ENCODE data around the gene KIF25. TPM values are rescaled to one million over a fixed set of nuclear protein-coding genes. Genes with fewer than 3 reads are reported as not detected.
A peak's percentile ranks its signal among the peaks of the same experiment; 100 is the strongest.

KIF25 gene
- total RNA-seq, 4 donors from 2014 or later: 0.16 TPM; not detected in 3

DNA sequence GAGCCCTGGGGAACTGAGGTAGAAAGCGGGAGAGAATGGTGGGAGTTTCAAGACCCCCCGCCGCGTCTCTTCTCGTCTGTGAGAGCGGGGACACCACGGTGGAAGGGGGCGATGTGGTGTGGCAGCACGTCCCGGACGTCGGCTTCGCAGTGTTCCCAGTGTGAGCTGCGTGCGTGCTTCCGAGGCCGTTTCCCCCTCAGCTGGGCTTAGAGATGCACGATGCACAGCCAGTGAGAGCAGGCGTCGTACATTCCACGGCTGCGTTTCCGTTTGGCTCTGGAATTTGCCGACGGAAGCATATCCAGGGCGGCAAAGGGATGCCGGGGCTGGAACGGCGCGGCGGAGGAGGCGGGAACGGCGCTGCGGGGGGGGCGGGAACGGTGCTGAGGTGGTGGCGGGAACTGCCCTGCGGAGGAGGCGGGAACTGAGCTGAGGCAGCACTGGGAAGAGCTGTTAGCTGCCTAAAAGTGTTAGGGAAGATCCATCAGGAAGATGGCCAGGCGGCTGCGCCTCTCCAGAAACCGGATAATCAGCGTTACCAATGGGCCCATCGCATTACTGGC is 37.7 kb downstream of the KIF25 start:
- WGBS, 2 donors (ENCODE audit: low coverage in 1 of 2): 34 to 41% methylated on average over 10 to 11 of the region's 45 CpGs
- Histone ChIP-seq H3K4me1 (peaks cover 0 to 10% (median 0%) of the 10 kb centered on the region in 3 donors), H3K9me3 (peaks cover 0 to 11% (median 0%) of the 10 kb centered on the region in 3 donors), H3K36me3 (no peaks in the 10 kb centered on the region), H3K27ac (peak overlapping the region in 3 of 4 donors; percentile 76 to 80 (median 77)), H3K27me3 (no peaks in the 10 kb centered on the region), H3K4me3 (peak overlapping the region; percentile 11 to 51)
- peak; percentile 84 for ATAC-seq
- no peak for TF ChIP-seq EP300 (IDR thresholded peaks at IDR 0.05)
- peak; percentile 65 for TF ChIP-seq POLR2AphosphoS5 (IDR thresholded peaks at IDR 0.05)
- TF ChIP-seq, protein P1, sequence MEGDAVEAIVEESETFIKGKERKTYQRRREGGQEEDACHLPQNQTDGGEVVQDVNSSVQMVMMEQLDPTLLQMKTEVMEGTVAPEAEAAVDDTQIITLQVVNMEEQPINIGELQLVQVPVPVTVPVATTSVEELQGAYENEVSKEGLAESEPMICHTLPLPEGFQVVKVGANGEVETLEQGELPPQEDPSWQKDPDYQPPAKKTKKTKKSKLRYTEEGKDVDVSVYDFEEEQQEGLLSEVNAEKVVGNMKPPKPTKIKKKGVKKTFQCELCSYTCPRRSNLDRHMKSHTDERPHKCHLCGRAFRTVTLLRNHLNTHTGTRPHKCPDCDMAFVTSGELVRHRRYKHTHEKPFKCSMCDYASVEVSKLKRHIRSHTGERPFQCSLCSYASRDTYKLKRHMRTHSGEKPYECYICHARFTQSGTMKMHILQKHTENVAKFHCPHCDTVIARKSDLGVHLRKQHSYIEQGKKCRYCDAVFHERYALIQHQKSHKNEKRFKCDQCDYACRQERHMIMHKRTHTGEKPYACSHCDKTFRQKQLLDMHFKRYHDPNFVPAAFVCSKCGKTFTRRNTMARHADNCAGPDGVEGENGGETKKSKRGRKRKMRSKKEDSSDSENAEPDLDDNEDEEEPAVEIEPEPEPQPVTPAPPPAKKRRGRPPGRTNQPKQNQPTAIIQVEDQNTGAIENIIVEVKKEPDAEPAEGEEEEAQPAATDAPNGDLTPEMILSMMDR (IDR thresholded peaks at IDR 0.05): no peak
- TF ChIP-seq POLR2A (IDR thresholded peaks at IDR 0.05): no peak

DNA sequence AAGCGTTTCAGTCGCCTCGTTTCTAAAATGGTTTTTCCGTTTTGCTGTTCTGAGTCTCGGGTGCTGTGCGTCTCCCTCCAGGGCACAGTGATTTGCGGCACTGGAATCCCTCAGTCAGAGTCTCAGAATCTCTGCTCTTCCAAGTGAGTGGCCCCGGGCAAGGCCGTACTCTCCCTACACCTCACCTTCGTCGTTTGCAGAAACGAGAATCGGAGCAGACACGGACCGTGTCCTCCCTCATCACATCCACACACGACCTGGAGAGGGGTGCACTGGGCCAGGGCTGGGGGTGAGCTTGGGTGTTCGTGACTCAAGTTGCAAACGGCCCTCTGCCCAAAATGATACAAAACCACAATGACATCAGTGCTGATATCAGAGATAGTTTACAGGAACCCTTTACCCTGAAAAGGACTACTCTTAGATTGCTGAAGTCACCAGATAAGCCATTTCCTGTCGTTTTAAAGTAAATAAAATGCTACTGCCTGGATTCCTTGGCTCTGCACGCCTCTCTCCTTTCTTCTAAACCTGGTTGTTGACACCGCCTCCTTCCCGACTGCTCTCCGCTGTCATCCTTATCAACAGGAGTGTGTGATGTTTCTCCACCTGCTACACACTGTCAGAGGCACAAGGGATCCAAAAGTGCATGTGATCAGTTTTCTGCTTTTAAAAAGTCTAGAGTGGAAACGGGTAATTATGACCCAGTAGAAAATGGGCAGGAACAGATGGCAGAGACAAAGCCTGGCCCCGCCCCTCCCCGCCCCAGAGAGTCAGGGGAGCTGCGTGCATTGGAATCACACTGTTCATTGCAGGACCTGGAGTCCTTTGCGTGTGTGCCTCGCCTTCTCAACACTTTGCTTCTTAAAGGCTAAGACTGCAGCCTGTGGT is 38.4 kb downstream of the KIF25 start:
- H3K27ac ChIP-seq: peak overlapping the region in 3 of 4 donors; percentile 76 to 80 (median 77)
- peak; percentile 30 for ATAC-seq
- no peaks in the 10 kb centered on the region for H3K36me3 ChIP-seq
- H3K4me3 ChIP-seq: peak overlapping the region; percentile 11 to 51
- H3K27me3 ChIP-seq: no peaks in the 10 kb centered on the region
- no peak for TF ChIP-seq POLR2AphosphoS5 (IDR thresholded peaks at IDR 0.05)
- TF ChIP-seq EP300 (IDR thresholded peaks at IDR 0.05): no peak
- no peak for TF ChIP-seq POLR2A (IDR thresholded peaks at IDR 0.05)
- TF ChIP-seq, protein P1 (IDR thresholded peaks at IDR 0.05): no peak
- peaks cover 0 to 10% (median 0%) of the 10 kb centered on the region in 3 donors for H3K4me1 ChIP-seq
- H3K9me3 ChIP-seq: peaks cover 0 to 18% (median 0%) of the 10 kb centered on the region in 3 donors
- 37 to 68% methylated on average over 5 to 14 of the region's 29 CpGs for WGBS, 2 donors (ENCODE audit: low coverage in 1 of 2)

- peak overlapping the region in 2 of 4 donors; percentile 6 to 77 for H3K27ac ChIP-seq
- H3K4me3 ChIP-seq: no peak overlapping the region
- H3K27me3 ChIP-seq: no peaks in the 10 kb centered on the region
- no peaks in the 10 kb centered on the region for H3K36me3 ChIP-seq
- H3K9me3 ChIP-seq: peaks cover 0 to 23% (median 0%) of the 10 kb centered on the region in 3 donors
- TF ChIP-seq EP300 (IDR thresholded peaks at IDR 0.05) (no peak), POLR2AphosphoS5 (IDR thresholded peaks at IDR 0.05) (no peak), POLR2A (IDR thresholded peaks at IDR 0.05) (no peak)
- TF ChIP-seq, protein P1 (IDR thresholded peaks at IDR 0.05): no peak
- no peak for ATAC-seq
- H3K4me1 ChIP-seq: peaks cover 0 to 10% (median 0%) of the 10 kb centered on the region in 3 donors
- 62 to 71% methylated on average over 1 to 6 of the region's 6 CpGs for WGBS, 2 donors (ENCODE audit: low coverage in 1 of 2)
These were observed 39.8 kb downstream of the KIF25 start for GRCh38 chr6:168037242-168037641.

DNA sequence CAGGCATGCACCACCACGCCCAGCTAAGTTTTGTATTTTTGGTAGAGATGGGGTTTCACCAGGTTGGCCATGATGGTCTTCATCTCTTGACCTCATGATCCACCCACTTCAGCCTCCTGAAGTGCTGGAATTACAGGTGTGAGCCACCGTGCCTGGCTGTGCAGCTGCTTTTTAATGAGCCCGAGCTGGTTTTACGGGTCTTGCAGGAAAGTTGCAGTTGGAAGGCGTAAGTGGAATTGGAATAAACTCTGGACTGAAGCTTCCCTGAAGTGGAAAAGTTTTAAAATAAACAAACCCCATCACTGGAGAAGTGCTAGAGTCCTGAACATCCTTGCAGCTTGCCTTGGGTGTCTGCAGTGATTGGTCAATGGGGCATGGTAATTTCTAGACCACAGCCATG is 40.4 kb downstream of the KIF25 start:
- H3K36me3 ChIP-seq: no peaks in the 10 kb centered on the region
- no peak for ATAC-seq
- 72 to 80% methylated on average over 1 to 3 of the region's 5 CpGs for WGBS, 2 donors (ENCODE audit: low coverage in 1 of 2)
- TF ChIP-seq EP300 (IDR thresholded peaks at IDR 0.05): no peak
- TF ChIP-seq POLR2AphosphoS5 (IDR thresholded peaks at IDR 0.05): no peak
- TF ChIP-seq, protein P1 (IDR thresholded peaks at IDR 0.05): no peak
- no peak for TF ChIP-seq POLR2A (IDR thresholded peaks at IDR 0.05)
- no peaks in the 10 kb centered on the region for H3K27me3 ChIP-seq
- H3K4me3 ChIP-seq: no peak overlapping the region
- H3K27ac ChIP-seq: peak overlapping the region in 2 of 4 donors; percentile 6 to 14
- H3K4me1 ChIP-seq: peaks cover 0 to 10% (median 0%) of the 10 kb centered on the region in 3 donors
- H3K9me3 ChIP-seq: peaks cover 0 to 23% (median 0%) of the 10 kb centered on the region in 3 donors
